GM12864 (cell line): Measurements from ENCODE around the gene COX7A1.

Experiments
- DNase-seq: peaks from one replicate; pipeline ENCODE4 v3.0.0-alpha.2; 2011; ENCODE audit warnings: low read depth
- H3K4me3 ChIP-seq: 2 replicates; pipeline ENCODE4 v1.5.1; 2011; ENCODE audit warnings: mild to moderate bottlenecking, low read depth, low read length, control low read depth
- CTCF ChIP-seq: IDR thresholded peaks from 2 replicates; pipeline ENCODE4 v1.5.1; 2011; ENCODE audit warnings: low read depth, mild to moderate bottlenecking, moderate library complexity, low read length, control low read depth, inconsistent platforms; ENCODE audit errors: missing control alignments

The COX7A1 gene

GRCh38 chr19:36151144-36152018, 866 bp downstream of the COX7A1 start:
- no peak for DNase-seq
- TF ChIP-seq CTCF, result no peak
- H3K4me3 ChIP-seq, result no peak overlapping the region

GRCh38 chr19:36150586-36150985, 1.7 kb downstream of the COX7A1 start:
- TF ChIP-seq CTCF, result no peak
- H3K4me3 ChIP-seq, result no peak overlapping the region
- DNase-seq, result no peak

GRCh38 chr19:36149673-36150406, 2.4 kb downstream of the COX7A1 start:
- H3K4me3 ChIP-seq, result no peak overlapping the region
- TF ChIP-seq CTCF, result no peak
- no peak for DNase-seq

- no peak for TF ChIP-seq CTCF
- DNase-seq, result no peak
These were observed 7.6 kb downstream of the COX7A1 start for GRCh38 chr19:36144624-36145023.

GRCh38 chr19:36142496-36142895, 9.8 kb downstream of the COX7A1 start:
- DNase-seq, result no peak
- no peak overlapping the region for H3K4me3 ChIP-seq
- TF ChIP-seq CTCF, result no peak

More at GRCh38 chr19:36144624-36145023, 7.6 kb downstream of the COX7A1 start:
- no peak overlapping the region for H3K4me3 ChIP-seq

GRCh38 chr19:36142046-36142445, 10.2 kb downstream of the COX7A1 start:
- TF ChIP-seq CTCF, result no peak
- H3K4me3 ChIP-seq, result no peak overlapping the region
- DNase-seq, result no peak
